Lower leg skin (tissue), 4 donors: ENCODE measurements around the gene PCDH11Y. TPM values are rescaled to one million over a fixed set of nuclear protein-coding genes. Genes with fewer than 3 reads are reported as not detected.
"Not testable (repeated sequence)": the region's sequence is repeated elsewhere in the genome, so short reads cannot be mapped to it uniquely, and the experiment has no call there.

Source experiments
- DNase-seq, 2 donors: peaks; one replicate each; pipeline ENCODE4 v3.0.0-alpha.2; 2019; ENCODE audit warnings: low spot score in 2 of 2
- H3K4me3 ChIP-seq: fragments of 200-600 bp; sonication (generic); 2 replicates; pipeline ENCODE4 v1.5.1; 2017; ENCODE audit warnings: mild to moderate bottlenecking, low read depth; ENCODE audit not compliant: poor library complexity, severe bottlenecking
- WGBS, 2 donors: methylation state at CpG; one replicate each; pipeline ENCODE4 v1.1.5; 2018; 5-methylcytosine and 5-hydroxymethylcytosine counted together
- intact Hi-C: fragments of 100-400 bp; cut with DNase I; formaldehyde crosslinking; loops from one replicate; pipeline ENCODE4 v1.15.0; 2023; ENCODE audit warnings: low total_unique reads
- total RNA-seq, 4 donors: library from RNA; depleted of rRNA; stranded (reverse); fragments of >200 nt; gene quantifications; one replicate each; pipeline ENCODE4 v1.1.0, GENCODE V29; 2016

The PCDH11Y gene
- total RNA-seq, result under 1 TPM in 2 of 4 donors, not detected in 2; 0.29 TPM

DNA sequence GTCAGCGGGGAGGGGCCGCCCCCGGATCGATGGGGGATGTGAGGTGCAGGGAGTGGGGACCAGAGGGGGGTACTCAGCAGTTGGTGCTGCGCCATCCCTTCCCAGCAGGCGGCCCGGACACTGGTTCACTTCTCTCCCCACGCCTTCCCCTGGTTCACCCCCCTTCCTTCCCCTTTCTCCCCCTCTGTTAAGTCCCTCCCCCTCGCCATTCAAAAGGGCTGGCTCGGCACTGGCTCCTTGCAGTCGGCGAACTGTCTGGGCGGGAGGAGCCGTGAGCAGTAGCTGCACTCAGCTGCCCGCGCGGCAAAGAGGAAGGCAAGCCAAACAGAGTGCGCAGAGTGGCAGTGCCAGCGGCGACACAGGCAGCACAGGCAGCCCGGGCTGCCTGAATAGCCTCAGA is at the start of gene PCDH11Y:
Gene PCDH11Y (plus strand): TSS at position 240 of the 400 bp plus-strand sequence. CDS start 56,804 bp downstream, outside the sequence.
- DNase-seq, H3K4me3 ChIP-seq, intact Hi-C loops: not testable (repeated sequence)
- no CpG with 5 or more reads among the region's 21 CpGs for WGBS, 2 donors

DNA sequence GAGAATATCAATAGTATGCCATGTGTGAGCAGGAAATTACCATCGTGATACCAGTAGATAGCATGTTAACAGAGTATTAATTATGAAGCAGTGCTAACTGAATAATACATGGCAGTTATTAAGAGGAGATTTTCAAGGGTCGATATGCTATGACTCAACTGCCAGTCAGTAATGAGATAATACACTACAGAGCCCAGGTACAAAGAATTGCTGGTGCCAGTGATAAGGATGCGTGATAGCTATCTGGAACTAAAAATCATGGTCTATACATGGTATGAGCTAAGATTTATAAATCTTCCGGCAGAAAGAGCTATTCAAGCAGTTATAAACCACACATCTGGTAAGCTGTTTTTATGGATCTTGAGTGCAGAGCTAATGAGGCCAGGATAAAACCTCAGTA is 32.2 kb upstream of the PCDH11Y start:
- no CpG with 5 or more reads among the region's 4 CpGs for WGBS, 2 donors
- DNase-seq, intact Hi-C loops, H3K4me3 ChIP-seq: not testable (repeated sequence)

- intact Hi-C loops, H3K4me3 ChIP-seq, DNase-seq: not testable (repeated sequence)
- WGBS, 2 donors, result 9% methylated on average over 4 of the region's 8 CpGs; no CpG with 5 or more reads in 1 of the 2 donors
These were observed 8.2 kb upstream of the PCDH11Y start for GRCh38 chrY:4991743-4992400.

DNA sequence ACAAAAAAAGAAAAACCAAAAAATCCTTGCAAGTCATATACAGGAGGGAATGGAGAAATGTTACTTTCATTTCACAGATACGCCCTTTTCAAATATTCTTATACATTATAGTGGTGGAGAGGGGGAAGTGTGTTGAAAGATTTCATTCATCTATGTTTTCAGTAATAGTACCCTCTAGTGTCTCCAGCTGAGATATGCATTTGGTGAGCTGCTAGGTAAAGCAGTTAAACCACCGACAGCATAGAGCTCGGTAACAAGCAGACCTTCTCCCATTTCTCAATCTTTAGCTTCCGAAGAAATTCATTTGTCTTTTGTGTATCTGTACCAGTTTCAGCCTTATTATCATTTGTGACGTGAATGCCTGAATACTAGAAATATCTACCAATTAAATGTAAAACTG is 5.2 kb upstream of the PCDH11Y start:
- H3K4me3 ChIP-seq, DNase-seq, intact Hi-C loops: not testable (repeated sequence)
- 28% methylated on average over 5 of the region's 5 CpGs; no CpG with 5 or more reads in 1 of the 2 donors for WGBS, 2 donors

DNA sequence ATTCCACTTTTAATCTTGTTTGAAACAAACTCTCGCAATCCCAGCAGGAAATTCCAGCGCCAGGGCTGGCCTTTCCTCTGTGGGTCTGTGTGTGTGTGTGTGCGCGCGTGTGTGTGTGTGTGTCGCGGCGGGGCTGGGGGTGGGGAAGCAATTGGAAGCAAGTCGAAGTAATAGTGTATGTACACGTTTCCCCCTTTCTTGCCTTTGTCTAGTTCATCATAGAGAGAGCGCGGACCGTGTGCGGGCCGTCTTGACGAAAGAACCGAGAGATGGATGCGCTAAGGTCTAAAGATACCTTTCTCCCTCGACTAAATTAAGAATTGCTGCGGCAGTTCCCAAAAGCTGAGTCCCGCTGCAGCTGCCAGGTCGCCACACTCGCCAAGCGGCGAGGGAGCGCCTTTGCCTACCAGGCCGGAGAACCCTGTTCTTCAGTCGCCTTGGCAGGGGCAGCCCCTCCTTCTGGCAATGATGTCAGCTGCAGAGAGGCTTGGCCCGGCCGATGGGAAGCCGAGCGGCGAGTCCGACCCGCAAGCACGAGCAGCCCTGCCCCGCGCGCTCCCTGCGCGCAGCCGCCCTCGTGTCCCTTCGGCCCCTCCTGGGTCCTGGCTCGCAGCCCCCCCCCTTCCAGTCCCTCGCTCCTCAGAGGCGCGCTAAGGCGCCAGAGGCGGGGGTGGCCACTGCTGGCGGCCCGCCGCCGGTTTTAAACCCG is 2.5 kb downstream of the PCDH11Y start:
- 1% methylated on average over 10 of the region's 55 CpGs; no CpG with 5 or more reads in 1 of the 2 donors for WGBS, 2 donors
- DNase-seq, intact Hi-C loops, H3K4me3 ChIP-seq: not testable (repeated sequence)

GRCh38 chrY:5038972-5039523 is 39.0 kb downstream of the PCDH11Y start:
- H3K4me3 ChIP-seq, DNase-seq, intact Hi-C loops: not testable (repeated sequence)

DNA sequence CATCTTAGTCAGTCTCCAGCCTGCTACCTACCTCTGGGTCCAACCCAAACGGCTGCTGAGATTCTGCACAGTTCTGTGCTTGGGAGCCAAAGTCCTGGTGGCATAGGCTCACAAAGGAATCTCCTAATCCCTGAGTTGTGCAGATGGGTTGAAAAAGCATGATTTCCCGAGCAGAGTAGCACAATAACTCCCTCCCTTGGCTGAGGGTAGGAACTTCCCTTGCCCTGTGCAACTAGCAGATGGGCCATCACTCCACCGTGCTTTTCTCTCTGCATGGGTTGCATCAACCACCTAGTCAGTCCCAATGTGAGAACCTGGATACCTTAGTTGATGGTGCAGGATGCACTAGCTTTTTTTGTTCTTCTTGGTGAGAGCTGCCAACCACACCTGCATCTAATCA is 82.9 kb downstream of the PCDH11Y start:
- WGBS, 2 donors, result 71% methylated on average over 1 of the region's 3 CpGs; no CpG with 5 or more reads in 1 of the 2 donors
- DNase-seq, intact Hi-C loops, H3K4me3 ChIP-seq: not testable (repeated sequence)

GRCh38 chrY:5182998-5183397 is 182.9 kb downstream of the PCDH11Y start:
- 83% methylated on average over 2 of the region's 2 CpGs; no CpG with 5 or more reads in 1 of the 2 donors for WGBS, 2 donors
- intact Hi-C loops, H3K4me3 ChIP-seq, DNase-seq: not testable (repeated sequence)

GRCh38 chrY:5215116-5215515 is 215.0 kb downstream of the PCDH11Y start:
- intact Hi-C loops, DNase-seq, H3K4me3 ChIP-seq: not testable (repeated sequence)
- 100% methylated on average over 1 of the region's 2 CpGs; no CpG with 5 or more reads in 1 of the 2 donors for WGBS, 2 donors

DNA sequence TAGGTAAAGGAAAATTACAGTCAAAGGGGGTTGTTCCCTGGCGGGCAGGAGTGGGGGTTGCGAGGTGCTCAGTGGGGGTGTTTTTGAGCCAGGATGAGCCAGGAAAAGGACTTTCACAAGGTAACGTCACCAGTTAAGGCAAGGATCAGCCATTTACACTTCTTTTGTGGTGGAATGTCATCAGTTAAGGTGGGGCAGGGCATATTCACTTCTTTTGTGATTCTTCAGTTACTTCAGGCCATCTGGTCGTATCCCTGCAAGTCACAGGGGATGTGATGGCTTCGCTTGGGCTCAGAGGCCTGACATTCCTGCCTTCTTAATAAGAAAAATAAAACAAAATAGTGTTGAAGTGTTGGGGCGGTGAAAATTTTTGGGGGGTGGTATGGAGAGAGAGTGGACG is 324.8 kb downstream of the PCDH11Y start:
- intact Hi-C loops, DNase-seq, H3K4me3 ChIP-seq: not testable (repeated sequence)
- 87% methylated on average over 7 of the region's 7 CpGs; no CpG with 5 or more reads in 1 of the 2 donors for WGBS, 2 donors

- DNase-seq, H3K4me3 ChIP-seq, intact Hi-C loops: not testable (repeated sequence)
- 22% methylated on average over 3 of the region's 3 CpGs; no CpG with 5 or more reads in 1 of the 2 donors for WGBS, 2 donors
These were observed 342.1 kb downstream of the PCDH11Y start for GRCh38 chrY:5342220-5342619.

DNA sequence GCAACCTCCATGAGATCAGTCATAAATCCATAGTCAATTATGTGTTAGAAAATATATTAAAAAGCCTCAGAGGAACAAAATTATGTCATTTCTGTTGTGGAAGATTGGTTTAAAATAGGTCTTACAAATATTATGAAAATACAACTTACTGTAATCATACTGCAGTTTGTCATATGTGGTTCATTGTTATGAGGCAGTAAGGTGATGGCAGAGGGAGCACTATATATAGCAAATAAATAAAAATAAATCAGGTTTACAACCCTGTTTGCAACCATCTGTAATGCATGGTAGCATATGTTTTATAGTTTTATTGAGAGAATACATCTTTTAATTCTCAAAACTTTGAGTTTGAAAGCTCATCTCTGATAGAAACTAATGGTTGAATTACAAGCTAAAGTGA is 543.6 kb downstream of the PCDH11Y start:
- intact Hi-C loops, H3K4me3 ChIP-seq, DNase-seq: not testable (repeated sequence)

GRCh38 chrY:5638589-5638988 is 638.5 kb downstream of the PCDH11Y start:
- DNase-seq, intact Hi-C loops, H3K4me3 ChIP-seq: not testable (repeated sequence)
- WGBS, 2 donors, result 64% methylated on average over 2 of the region's 2 CpGs; no CpG with 5 or more reads in 1 of the 2 donors

DNA sequence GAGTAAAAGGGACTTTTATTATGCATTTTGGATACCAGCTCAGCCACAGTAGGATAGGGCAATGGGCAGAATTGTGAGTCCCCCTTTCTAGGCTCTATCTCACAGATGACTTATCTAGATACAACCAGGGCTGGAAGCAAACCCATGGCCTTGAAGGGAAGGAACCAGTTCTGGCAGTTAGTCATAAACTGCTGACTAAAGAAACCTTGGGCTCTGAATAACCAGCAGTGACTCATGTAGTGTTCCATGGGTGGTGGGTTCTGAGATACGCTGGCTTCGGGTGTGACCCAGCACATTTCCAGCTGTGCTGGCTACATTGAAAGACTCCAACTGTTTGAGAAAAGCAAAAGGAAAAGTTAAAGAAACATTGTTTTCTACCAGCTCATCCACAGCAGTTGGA is 679.2 kb downstream of the PCDH11Y start:
- intact Hi-C loops, DNase-seq, H3K4me3 ChIP-seq: not testable (repeated sequence)
- 33% methylated on average over 2 of the region's 2 CpGs; no CpG with 5 or more reads in 1 of the 2 donors for WGBS, 2 donors

GRCh38 chrY:5708727-5709126 is 708.6 kb downstream of the PCDH11Y start:
- intact Hi-C loops, DNase-seq, H3K4me3 ChIP-seq: not testable (repeated sequence)
- 90% methylated on average over 5 of the region's 5 CpGs; no CpG with 5 or more reads in 1 of the 2 donors for WGBS, 2 donors
